T-helper 2 cell treated with Interferon-gamma antibody and Interleukin-4, amounts not matched to agents 5 μg/mL and 100 μg/mL, for 36 hours (primary cell): ENCODE results near the gene NLN.
A peak's percentile ranks its signal among the peaks of the same experiment; 100 is the strongest.
"Not testable (repeated sequence)": the region's sequence is repeated elsewhere in the genome, so short reads cannot be mapped to it uniquely, and the experiment has no call there.

ENCODE experiments used
- DNase-seq: peaks from one replicate; pipeline ENCODE4 v3.0.0; 2021; ENCODE audit warnings: low spot score
- H3K27ac Mint-ChIP-seq: one replicate; pipeline ENCODE4 v1.8.0; 2021; ENCODE audit warnings: mild to moderate bottlenecking, mixed read lengths
- H3K27me3 Mint-ChIP-seq: one replicate; pipeline ENCODE4 v1.8.0; 2021; ENCODE audit warnings: low read depth, mixed read lengths
- H3K36me3 Mint-ChIP-seq: one replicate; pipeline ENCODE4 v1.8.0; 2021; ENCODE audit warnings: low read depth, mixed read lengths
- H3K4me1 Mint-ChIP-seq: one replicate; pipeline ENCODE4 v1.8.0; 2021; ENCODE audit warnings: low read depth, mixed read lengths
- H3K4me3 Mint-ChIP-seq: one replicate; pipeline ENCODE4 v1.8.0; 2022; ENCODE audit warnings: mild to moderate bottlenecking, moderate library complexity, mixed read lengths
- H3K9me3 Mint-ChIP-seq: one replicate; pipeline ENCODE4 v1.8.0; 2021; ENCODE audit warnings: mixed read lengths

The NLN gene

GRCh38 chr5:65718576-65719310 is 3.3 kb upstream of the NLN start:
- Mint-ChIP-seq H3K9me3 (no peaks in the 10 kb centered on the region), H3K27ac (no peak overlapping the region), H3K4me1 (peaks cover 25% of the 10 kb centered on the region), H3K4me3 (peak overlapping the region; percentile 10), H3K36me3 (peaks cover 13% of the 10 kb centered on the region), H3K27me3 (no peaks in the 10 kb centered on the region)
- no peak for DNase-seq

GRCh38 chr5:65721050-65721719 is 820 bp upstream of the NLN start:
- DNase-seq = peak; percentile 6
- H3K9me3 Mint-ChIP-seq = no peaks in the 10 kb centered on the region
- peak overlapping the region; percentile 80 for H3K27ac Mint-ChIP-seq
- no peaks in the 10 kb centered on the region for H3K27me3 Mint-ChIP-seq
- H3K4me1 Mint-ChIP-seq = peaks cover 29% of the 10 kb centered on the region
- H3K36me3 Mint-ChIP-seq = peaks cover 9% of the 10 kb centered on the region
- peak overlapping the region; percentile 83 for H3K4me3 Mint-ChIP-seq

GRCh38 chr5:65722575-65723403 is 784 bp downstream of the NLN start:
- H3K36me3 Mint-ChIP-seq = peaks cover 9% of the 10 kb centered on the region
- peak; percentile 5 for DNase-seq
- H3K27me3 Mint-ChIP-seq = no peaks in the 10 kb centered on the region
- H3K4me1 Mint-ChIP-seq = peaks cover 29% of the 10 kb centered on the region
- peak overlapping the region; percentile 80 for H3K27ac Mint-ChIP-seq
- no peaks in the 10 kb centered on the region for H3K9me3 Mint-ChIP-seq
- peak overlapping the region; percentile 90 for H3K4me3 Mint-ChIP-seq

- no peaks in the 10 kb centered on the region for H3K9me3 Mint-ChIP-seq
- no peak overlapping the region for H3K4me3 Mint-ChIP-seq
- H3K36me3 Mint-ChIP-seq = peaks cover 2% of the 10 kb centered on the region
- H3K4me1 Mint-ChIP-seq = peaks cover 13% of the 10 kb centered on the region
- H3K27me3 Mint-ChIP-seq = no peaks in the 10 kb centered on the region
- H3K27ac Mint-ChIP-seq = no peak overlapping the region
- DNase-seq = no peak
Measured at GRCh38 chr5:65727491-65728156, 5.6 kb downstream of the NLN start.

- Mint-ChIP-seq H3K36me3 (no peaks in the 10 kb centered on the region), H3K4me1 (peaks cover 7% of the 10 kb centered on the region), H3K27me3 (no peaks in the 10 kb centered on the region), H3K27ac (no peak overlapping the region), H3K4me3 (no peak overlapping the region), H3K9me3 (no peaks in the 10 kb centered on the region)
- no peak for DNase-seq
Measured at GRCh38 chr5:65728218-65728617, 6.2 kb downstream of the NLN start.

GRCh38 chr5:65730910-65731309 is 8.9 kb downstream of the NLN start:
- no peak overlapping the region for H3K4me3 Mint-ChIP-seq
- no peak overlapping the region for H3K27ac Mint-ChIP-seq
- no peaks in the 10 kb centered on the region for H3K27me3 Mint-ChIP-seq
- H3K36me3 Mint-ChIP-seq = no peaks in the 10 kb centered on the region
- DNase-seq = no peak
- peaks cover 1% of the 10 kb centered on the region for H3K4me1 Mint-ChIP-seq
- no peaks in the 10 kb centered on the region for H3K9me3 Mint-ChIP-seq

- H3K4me1 Mint-ChIP-seq, H3K27ac Mint-ChIP-seq, H3K9me3 Mint-ChIP-seq, DNase-seq, H3K27me3 Mint-ChIP-seq, H3K4me3 Mint-ChIP-seq, H3K36me3 Mint-ChIP-seq: not testable (repeated sequence)
Measured at GRCh38 chr5:65732046-65732445, 10.0 kb downstream of the NLN start.

GRCh38 chr5:65734196-65734775 is 12.3 kb downstream of the NLN start:
- not testable (repeated sequence) for DNase-seq, H3K27me3 Mint-ChIP-seq, H3K4me1 Mint-ChIP-seq, H3K4me3 Mint-ChIP-seq, H3K9me3 Mint-ChIP-seq, H3K27ac Mint-ChIP-seq, H3K36me3 Mint-ChIP-seq

GRCh38 chr5:65734921-65735320 is 12.9 kb downstream of the NLN start:
- H3K4me1 Mint-ChIP-seq = peaks cover 1% of the 10 kb centered on the region
- no peaks in the 10 kb centered on the region for H3K36me3 Mint-ChIP-seq
- no peak overlapping the region for H3K27ac Mint-ChIP-seq
- H3K4me3 Mint-ChIP-seq = no peak overlapping the region
- H3K27me3 Mint-ChIP-seq = no peaks in the 10 kb centered on the region
- no peaks in the 10 kb centered on the region for H3K9me3 Mint-ChIP-seq
- no peak for DNase-seq

GRCh38 chr5:65736011-65736410 is 14.0 kb downstream of the NLN start:
- H3K27ac Mint-ChIP-seq = no peak overlapping the region
- no peak for DNase-seq
- no peak overlapping the region for H3K4me3 Mint-ChIP-seq
- H3K9me3 Mint-ChIP-seq = no peaks in the 10 kb centered on the region
- H3K36me3 Mint-ChIP-seq = no peaks in the 10 kb centered on the region
- H3K27me3 Mint-ChIP-seq = no peaks in the 10 kb centered on the region
- peaks cover 5% of the 10 kb centered on the region for H3K4me1 Mint-ChIP-seq

- H3K9me3 Mint-ChIP-seq = no peaks in the 10 kb centered on the region
- H3K27me3 Mint-ChIP-seq = no peaks in the 10 kb centered on the region
- H3K36me3 Mint-ChIP-seq = no peaks in the 10 kb centered on the region
- H3K4me3 Mint-ChIP-seq = no peak overlapping the region
- DNase-seq = no peak
- no peak overlapping the region for H3K27ac Mint-ChIP-seq
- H3K4me1 Mint-ChIP-seq = peaks cover 7% of the 10 kb centered on the region
Measured at GRCh38 chr5:65737842-65738241, 15.8 kb downstream of the NLN start.

- no peaks in the 10 kb centered on the region for H3K36me3 Mint-ChIP-seq
- H3K4me3 Mint-ChIP-seq = no peak overlapping the region
- H3K27me3 Mint-ChIP-seq = no peaks in the 10 kb centered on the region
- no peak overlapping the region for H3K27ac Mint-ChIP-seq
- DNase-seq = no peak
- H3K9me3 Mint-ChIP-seq = no peaks in the 10 kb centered on the region
- H3K4me1 Mint-ChIP-seq = peaks cover 9% of the 10 kb centered on the region
Measured at GRCh38 chr5:65738305-65738704, 16.3 kb downstream of the NLN start.

GRCh38 chr5:65739162-65739561 is 17.2 kb downstream of the NLN start:
- no peak for DNase-seq
- no peak overlapping the region for H3K4me3 Mint-ChIP-seq
- no peaks in the 10 kb centered on the region for H3K9me3 Mint-ChIP-seq
- no peaks in the 10 kb centered on the region for H3K27me3 Mint-ChIP-seq
- no peaks in the 10 kb centered on the region for H3K36me3 Mint-ChIP-seq
- no peak overlapping the region for H3K27ac Mint-ChIP-seq
- H3K4me1 Mint-ChIP-seq = peaks cover 9% of the 10 kb centered on the region
